Measurements from ENCODE around the gene SLC2A11.

DNA sequence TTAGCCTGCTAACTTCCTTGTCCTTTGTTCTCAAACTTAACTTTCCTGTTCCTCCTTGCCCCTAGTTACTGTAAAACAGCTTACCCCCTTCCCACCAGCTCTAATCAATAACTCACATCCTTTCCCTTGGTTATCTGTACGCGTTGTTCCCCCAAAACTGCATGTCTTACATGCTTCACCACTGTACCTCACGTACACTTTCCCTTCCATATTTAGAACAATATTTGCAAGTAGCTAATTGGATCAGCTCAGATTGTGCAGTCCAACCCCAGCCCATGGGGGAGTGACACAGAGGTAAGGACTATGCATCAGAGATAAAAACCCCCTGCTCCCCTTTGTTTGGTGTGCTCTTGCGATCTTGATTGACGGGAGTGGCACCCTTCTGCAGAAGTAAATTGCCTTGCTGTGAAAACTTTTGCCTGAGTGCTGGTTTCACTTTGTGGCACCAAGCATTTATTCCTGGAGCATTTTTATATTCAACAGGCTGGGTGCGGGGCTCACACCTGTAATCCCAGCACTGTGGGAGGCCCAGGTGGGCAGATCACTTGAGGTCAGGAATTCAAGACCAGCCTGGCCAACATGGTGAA, 67.4 kb downstream of the SLC2A11 start:
- TF ChIP-seq POLR2A (IDR thresholded peaks at IDR 0.05; ENCODE audit: low read length) (no peak), GATA1 (IDR thresholded peaks at IDR 0.05; ENCODE audit: low read depth, low read length) (no peak)
